ENCODE results near the gene ZNF516.

ZNF516 gene

GRCh38 chr18:76420898-76421684, 74.0 kb downstream of the ZNF516 start:
- DNase-seq: no peak

- no peak for DNase-seq
These were observed 75.2 kb downstream of the ZNF516 start for GRCh38 chr18:76419811-76420210.

- DNase-seq: no peak
These were observed 78.1 kb downstream of the ZNF516 start for GRCh38 chr18:76416911-76417310.

- DNase-seq: no peak
These were observed 80.0 kb downstream of the ZNF516 start for GRCh38 chr18:76414936-76415621.

GRCh38 chr18:76412818-76413565, 82.0 kb downstream of the ZNF516 start:
- no peak for DNase-seq

GRCh38 chr18:76412010-76412817, 82.8 kb downstream of the ZNF516 start:
- DNase-seq: no peak

GRCh38 chr18:76410660-76411417, 84.2 kb downstream of the ZNF516 start:
- peak; percentile 31 for DNase-seq

- no peak for DNase-seq
These were observed 85.0 kb downstream of the ZNF516 start for GRCh38 chr18:76410033-76410432.

- no peak for DNase-seq
These were observed 86.5 kb downstream of the ZNF516 start for GRCh38 chr18:76408480-76409067.

GRCh38 chr18:76407681-76408080, 87.4 kb downstream of the ZNF516 start:
- DNase-seq: no peak

GRCh38 chr18:76406791-76407190, 88.3 kb downstream of the ZNF516 start:
- no peak for DNase-seq

GRCh38 chr18:76405681-76406356, 89.2 kb downstream of the ZNF516 start:
- DNase-seq: no peak

- DNase-seq: no peak
These were observed 89.8 kb downstream of the ZNF516 start for GRCh38 chr18:76405280-76405679.

- no peak for DNase-seq
These were observed 90.7 kb downstream of the ZNF516 start for GRCh38 chr18:76404345-76404831.

GRCh38 chr18:76402026-76402990, 92.7 kb downstream of the ZNF516 start:
- no peak for DNase-seq

GRCh38 chr18:76401498-76401897, 93.5 kb downstream of the ZNF516 start:
- DNase-seq: no peak

GRCh38 chr18:76399613-76400391, 95.2 kb downstream of the ZNF516 start:
- no peak for DNase-seq

- peak; percentile 72 for DNase-seq
These were observed 96.0 kb downstream of the ZNF516 start for GRCh38 chr18:76398896-76399612.

Data from GF-D8 (cell line).